Activated naive CD4-positive, alpha-beta T cell treated with anti-CD3 and anti-CD28 coated beads, Interleukin-2, amount 10 ng/mL, durations not matched to agents 7 days and 5 days (primary cell): ENCODE data around the gene SCIN.
"Not testable (repeated sequence)": the region's sequence is repeated elsewhere in the genome, so short reads cannot be mapped to it uniquely, and the experiment has no call there.

ENCODE experiments used
- CTCF ChIA-PET: fragments of 350-600 bp; sonication (Branson Sonifier 250); formaldehyde crosslinking; loops from one replicate; lab custom pipeline; 2021; ENCODE audit warnings: antibody characterized with exemption; lab: Charles Lee
- DNase-seq: peaks from one replicate; pipeline ENCODE4 v3.0.0-alpha.2; 2020
- H3K27ac Mint-ChIP-seq: one replicate; pipeline ENCODE4 v1.8.0; 2021; ENCODE audit warnings: mild to moderate bottlenecking, moderate library complexity, mixed read lengths
- H3K27me3 Mint-ChIP-seq: one replicate; pipeline ENCODE4 v1.8.0; 2021; ENCODE audit warnings: mild to moderate bottlenecking, mixed read lengths
- H3K36me3 Mint-ChIP-seq: one replicate; pipeline ENCODE4 v1.8.0; 2021; ENCODE audit warnings: mixed read lengths
- H3K4me1 Mint-ChIP-seq: one replicate; pipeline ENCODE4 v1.8.0; 2021; ENCODE audit warnings: mixed read lengths
- H3K4me3 Mint-ChIP-seq: one replicate; pipeline ENCODE4 v1.8.0; 2021; ENCODE audit warnings: mild to moderate bottlenecking, moderate library complexity, mixed read lengths
- H3K9me3 Mint-ChIP-seq: one replicate; pipeline ENCODE4 v1.8.0; 2021; ENCODE audit warnings: mixed read lengths

The SCIN gene

DNA sequence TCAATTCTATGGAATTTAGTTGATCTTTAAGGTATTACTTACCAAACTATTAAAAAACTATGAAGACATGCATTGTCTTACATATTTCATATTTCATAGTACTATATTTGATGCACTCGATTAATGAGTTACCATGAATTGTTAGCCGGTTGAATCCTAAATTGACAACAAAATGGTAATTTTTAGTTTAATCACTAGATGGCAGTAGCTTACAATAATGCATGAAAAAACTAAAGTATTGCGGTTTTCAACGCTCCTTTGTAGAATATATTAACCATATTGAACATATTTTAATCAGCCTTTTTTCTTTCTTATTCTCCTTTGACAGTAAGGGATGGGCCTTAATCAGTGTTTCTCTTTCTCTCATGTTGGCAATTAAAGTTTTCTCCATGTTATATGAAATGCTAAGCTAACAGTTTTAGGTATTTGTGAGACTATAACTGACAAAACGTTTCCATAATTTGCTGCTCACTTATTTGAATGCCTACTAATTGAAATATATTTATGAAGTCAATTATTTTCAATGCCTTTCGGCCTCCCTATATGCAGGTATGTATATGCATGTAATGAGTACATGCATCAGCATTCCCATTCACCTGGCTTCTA lies 68.4 kb downstream of the SCIN start:
- H3K9me3 Mint-ChIP-seq, result no peaks in the 10 kb centered on the region
- no peak for DNase-seq
- CTCF ChIA-PET, result interaction anchor here (0.6 to 2.2 kb wide), 7 partner anchors 36 to 661 kb away, joined by 3 to 7 read pairs (median 3); no protein-coding TSS in a partner anchor

GRCh38 chr7:12640299-12641096 lies 70.0 kb downstream of the SCIN start:
- Mint-ChIP-seq H3K4me3 (no peak overlapping the region), H3K4me1 (peaks cover 20% of the 10 kb centered on the region), H3K36me3 (no peaks in the 10 kb centered on the region), H3K9me3 (no peaks in the 10 kb centered on the region), H3K27ac (no peak overlapping the region), H3K27me3 (peaks cover 4% of the 10 kb centered on the region)
- CTCF ChIA-PET, result interaction anchor here (0.9 kb wide), 1 partner anchor 116 kb away, joined by 3 read pairs; no protein-coding TSS in a partner anchor
- DNase-seq, result no peak

More for the DNA sequence above, 68.4 kb downstream of the SCIN start:
- peaks cover 4% of the 10 kb centered on the region for H3K27me3 Mint-ChIP-seq
- no peak overlapping the region for H3K4me3 Mint-ChIP-seq
- no peak overlapping the region for H3K27ac Mint-ChIP-seq
- H3K36me3 Mint-ChIP-seq, result no peaks in the 10 kb centered on the region
- H3K4me1 Mint-ChIP-seq, result peaks cover 20% of the 10 kb centered on the region

DNA sequence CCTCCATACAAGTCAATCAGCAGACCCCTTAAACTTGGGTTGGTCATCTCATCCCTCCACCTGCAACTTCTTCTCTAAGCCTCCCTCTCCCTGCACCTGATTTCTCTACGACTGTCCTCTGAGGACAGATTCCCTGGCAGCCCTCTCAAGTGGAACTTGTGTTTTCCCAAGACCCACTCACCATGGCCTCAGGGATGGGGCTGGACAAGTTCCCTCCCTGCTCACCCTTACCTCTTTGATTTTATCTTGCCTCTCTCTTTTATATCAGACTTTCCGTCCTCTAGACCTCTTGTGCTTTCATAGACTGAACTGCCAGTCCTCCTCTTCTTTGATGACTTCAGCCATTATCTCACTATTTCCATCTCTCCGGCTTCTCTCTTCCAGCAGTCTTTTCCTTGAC lies 70.7 kb downstream of the SCIN start:
- Mint-ChIP-seq H3K27me3 (peaks cover 4% of the 10 kb centered on the region), H3K36me3 (no peaks in the 10 kb centered on the region), H3K9me3 (no peaks in the 10 kb centered on the region), H3K4me3 (no peak overlapping the region), H3K27ac (no peak overlapping the region), H3K4me1 (peaks cover 13% of the 10 kb centered on the region)
- no peak for DNase-seq
- CTCF ChIA-PET, result interaction anchor here (0.9 kb wide), 1 partner anchor 117 kb away, joined by 3 read pairs; no protein-coding TSS in a partner anchor

- Mint-ChIP-seq H3K4me1 (peaks cover 4% of the 10 kb centered on the region), H3K4me3 (no peak overlapping the region), H3K36me3 (no peaks in the 10 kb centered on the region), H3K9me3 (no peaks in the 10 kb centered on the region), H3K27ac (no peak overlapping the region), H3K27me3 (peaks cover under 1% of the 10 kb centered on the region)
- CTCF ChIA-PET, result no interaction called here
- no peak for DNase-seq
Measured at GRCh38 chr7:12642508-12642907, 72.0 kb downstream of the SCIN start.

DNA sequence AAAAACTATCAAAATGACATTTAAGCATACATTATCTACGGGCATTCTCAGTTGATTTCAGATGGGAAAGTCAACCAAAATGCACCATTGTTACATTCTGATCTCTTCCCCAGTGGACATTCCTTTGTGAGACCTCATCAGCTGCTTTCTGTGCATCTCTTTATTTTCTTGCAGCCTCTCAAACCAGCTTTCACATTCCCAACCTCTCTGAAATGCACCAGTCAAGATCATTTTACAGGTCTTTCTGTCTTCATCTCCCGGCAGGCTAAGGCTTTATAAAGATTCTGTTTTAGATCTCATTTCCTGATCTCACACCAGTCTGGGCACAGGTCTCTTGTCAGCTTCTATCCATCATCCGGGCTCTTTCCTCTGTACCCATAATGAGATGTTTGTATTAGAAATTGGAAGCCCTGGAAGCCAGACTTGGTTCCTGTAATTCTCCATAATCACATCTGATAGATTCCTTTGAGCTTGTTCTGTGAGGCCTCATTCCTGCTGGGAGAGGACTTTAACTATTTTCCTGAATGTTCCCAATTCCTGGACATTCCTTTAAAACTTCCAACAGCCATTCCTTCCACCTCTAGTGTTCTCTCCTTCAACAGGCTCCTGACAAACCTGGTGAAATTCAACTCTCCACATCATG lies 72.6 kb downstream of the SCIN start:
- H3K4me1 Mint-ChIP-seq, result peaks cover 1% of the 10 kb centered on the region
- no peak overlapping the region for H3K27ac Mint-ChIP-seq
- no peaks in the 10 kb centered on the region for H3K9me3 Mint-ChIP-seq
- H3K27me3 Mint-ChIP-seq, result no peaks in the 10 kb centered on the region
- no peaks in the 10 kb centered on the region for H3K36me3 Mint-ChIP-seq
- DNase-seq, result no peak
- CTCF ChIA-PET, result no interaction called here
- H3K4me3 Mint-ChIP-seq, result no peak overlapping the region

DNA sequence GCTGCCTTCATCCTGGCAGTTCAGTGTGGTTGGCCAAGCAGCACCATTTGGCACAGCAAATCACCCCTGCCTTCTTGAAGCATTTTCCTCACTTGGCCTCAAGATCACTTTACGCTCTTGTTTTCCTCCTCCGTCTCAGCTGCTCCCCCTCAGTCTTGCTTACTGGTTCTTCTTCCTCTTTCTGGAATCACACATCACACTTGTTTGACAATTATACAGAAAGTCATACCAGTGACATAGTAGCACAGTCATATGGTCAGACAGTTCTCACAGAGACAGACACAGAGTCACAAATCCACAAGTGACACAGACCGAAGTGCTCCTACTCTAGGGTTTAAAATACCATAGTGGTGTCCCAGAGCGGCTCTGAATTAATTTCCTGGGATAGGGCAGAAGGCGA lies 73.1 kb downstream of the SCIN start:
- Mint-ChIP-seq H3K9me3 (no peaks in the 10 kb centered on the region), H3K27ac (no peak overlapping the region), H3K4me3 (no peak overlapping the region), H3K4me1 (no peaks in the 10 kb centered on the region), H3K36me3 (no peaks in the 10 kb centered on the region), H3K27me3 (no peaks in the 10 kb centered on the region)
- CTCF ChIA-PET, result no interaction called here
- DNase-seq, result no peak

- DNase-seq, H3K9me3 Mint-ChIP-seq, CTCF ChIA-PET, H3K27me3 Mint-ChIP-seq, H3K27ac Mint-ChIP-seq, H3K36me3 Mint-ChIP-seq, H3K4me3 Mint-ChIP-seq, H3K4me1 Mint-ChIP-seq: not testable (repeated sequence)
Measured at GRCh38 chr7:12645212-12645611, 74.7 kb downstream of the SCIN start.

DNA sequence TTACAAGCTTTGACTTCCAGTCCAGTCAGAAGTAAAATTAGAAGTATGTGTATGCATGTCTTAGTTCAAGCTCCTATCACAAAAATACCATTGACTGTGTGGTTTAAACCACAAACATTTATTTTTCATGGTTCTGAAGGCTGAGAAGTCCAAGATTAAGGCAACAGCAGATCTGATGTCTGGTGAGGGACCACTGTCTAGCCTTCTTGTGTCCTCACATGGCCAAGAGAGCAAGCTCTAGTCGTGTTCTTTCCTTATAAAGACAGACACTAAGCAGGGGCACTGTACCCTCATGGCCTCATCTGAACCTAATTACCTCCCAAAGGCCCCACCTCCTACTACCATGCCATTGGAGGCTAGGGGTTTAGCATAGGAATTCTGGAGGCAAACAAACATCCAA lies 75.6 kb downstream of the SCIN start:
- Mint-ChIP-seq H3K4me3 (no peak overlapping the region), H3K4me1 (no peaks in the 10 kb centered on the region), H3K27me3 (no peaks in the 10 kb centered on the region), H3K36me3 (no peaks in the 10 kb centered on the region), H3K9me3 (no peaks in the 10 kb centered on the region), H3K27ac (no peak overlapping the region)
- CTCF ChIA-PET, result interaction anchor here (0.7 kb wide), 1 partner anchor 29 kb away, joined by 3 read pairs; no protein-coding TSS in a partner anchor
- DNase-seq, result no peak

- no peak for DNase-seq
- no peaks in the 10 kb centered on the region for H3K36me3 Mint-ChIP-seq
- no peak overlapping the region for H3K4me3 Mint-ChIP-seq
- no peaks in the 10 kb centered on the region for H3K4me1 Mint-ChIP-seq
- H3K9me3 Mint-ChIP-seq, result no peaks in the 10 kb centered on the region
- H3K27me3 Mint-ChIP-seq, result no peaks in the 10 kb centered on the region
- CTCF ChIA-PET, result interaction anchor here (0.6 to 0.7 kb wide), 2 partner anchors 36 to 607 kb away, joined by 3 read pairs; no protein-coding TSS in a partner anchor
- no peak overlapping the region for H3K27ac Mint-ChIP-seq
Measured at GRCh38 chr7:12647364-12648219, 77.1 kb downstream of the SCIN start.

- no peak for DNase-seq
- Mint-ChIP-seq H3K27me3 (no peaks in the 10 kb centered on the region), H3K9me3 (no peaks in the 10 kb centered on the region), H3K4me1 (no peaks in the 10 kb centered on the region), H3K36me3 (no peaks in the 10 kb centered on the region), H3K4me3 (no peak overlapping the region), H3K27ac (no peak overlapping the region)
- CTCF ChIA-PET, result no interaction called here
Measured at GRCh38 chr7:12648704-12649261, 78.3 kb downstream of the SCIN start.

DNA sequence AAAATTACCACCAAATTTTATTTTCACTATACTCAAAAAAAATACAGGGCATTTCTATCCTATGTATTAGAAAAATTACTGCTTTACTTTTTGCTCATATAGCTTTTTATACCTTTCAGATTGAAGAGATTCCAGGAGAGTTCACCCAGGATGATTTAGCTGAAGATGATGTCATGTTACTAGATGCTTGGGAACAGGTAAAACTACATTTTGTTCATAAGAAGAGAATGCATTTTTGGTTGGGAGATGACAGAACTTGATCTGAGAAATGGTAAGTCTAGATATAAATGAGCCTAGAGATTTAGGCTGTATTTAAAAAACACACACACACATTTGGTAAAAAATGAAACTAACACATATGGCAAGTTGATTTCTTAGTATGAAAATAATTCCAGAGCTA lies 78.8 kb downstream of the SCIN start:
- Mint-ChIP-seq H3K4me1 (no peaks in the 10 kb centered on the region), H3K9me3 (no peaks in the 10 kb centered on the region), H3K36me3 (no peaks in the 10 kb centered on the region), H3K4me3 (no peak overlapping the region), H3K27me3 (no peaks in the 10 kb centered on the region), H3K27ac (no peak overlapping the region)
- CTCF ChIA-PET, result no interaction called here
- no peak for DNase-seq

DNA sequence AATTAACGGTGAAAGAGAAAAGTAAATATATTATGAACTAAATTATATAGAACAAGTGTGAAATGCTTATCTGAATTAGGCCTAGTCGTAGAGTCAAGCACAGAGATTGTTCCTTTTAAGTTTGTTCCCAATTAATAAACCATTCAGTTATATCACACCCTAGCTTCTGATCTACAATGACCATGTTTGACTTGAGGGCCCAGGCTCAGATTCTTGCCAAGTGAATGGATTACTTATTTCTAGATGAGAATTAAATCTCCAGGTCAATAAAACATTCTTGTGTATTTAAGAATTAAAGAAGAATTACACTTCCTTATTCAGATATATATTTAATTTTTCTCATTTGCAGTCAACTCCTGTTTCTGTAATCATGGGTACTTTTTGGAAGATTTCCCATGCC lies 79.6 kb downstream of the SCIN start:
- CTCF ChIA-PET, result no interaction called here
- Mint-ChIP-seq H3K27me3 (no peaks in the 10 kb centered on the region), H3K27ac (no peak overlapping the region), H3K4me1 (no peaks in the 10 kb centered on the region), H3K36me3 (no peaks in the 10 kb centered on the region), H3K9me3 (no peaks in the 10 kb centered on the region), H3K4me3 (no peak overlapping the region)
- no peak for DNase-seq

- H3K4me3 Mint-ChIP-seq, result no peak overlapping the region
- no peak overlapping the region for H3K27ac Mint-ChIP-seq
- H3K4me1 Mint-ChIP-seq, result no peaks in the 10 kb centered on the region
- no peaks in the 10 kb centered on the region for H3K9me3 Mint-ChIP-seq
- H3K27me3 Mint-ChIP-seq, result no peaks in the 10 kb centered on the region
- H3K36me3 Mint-ChIP-seq, result no peaks in the 10 kb centered on the region
- no peak for DNase-seq
- CTCF ChIA-PET, result interaction anchor here (0.6 kb wide), 1 partner anchor 1835 kb away, joined by 3 read pairs; no protein-coding TSS in a partner anchor
Measured at GRCh38 chr7:12653110-12653509, 82.6 kb downstream of the SCIN start.
